D721Med (cell line): ENCODE measurements around the gene AMACR.

Experiments
- DNase-seq: peaks from one replicate; pipeline ENCODE4 v3.0.0; 2011; ENCODE audit warnings: low spot score; ENCODE audit not compliant: insufficient read length
- FAIRE-seq: peaks from 2 replicates; lab custom pipeline; 2011; peaks lifted over from hg19 to GRCh38; lab: Jason Lieb, UNC
- CTCF ChIP-seq: IDR thresholded peaks from 2 replicates; pipeline ENCODE4 v1.5.1; 2012; ENCODE audit warnings: mild to moderate bottlenecking, control low read depth; ENCODE audit not compliant: insufficient read depth; ENCODE audit errors: missing control alignments

The AMACR gene

GRCh38 chr5:33944543-33945132, 63.2 kb downstream of the AMACR start:
- no peak for FAIRE-seq
- TF ChIP-seq CTCF = no peak
- DNase-seq = no peak

DNA sequence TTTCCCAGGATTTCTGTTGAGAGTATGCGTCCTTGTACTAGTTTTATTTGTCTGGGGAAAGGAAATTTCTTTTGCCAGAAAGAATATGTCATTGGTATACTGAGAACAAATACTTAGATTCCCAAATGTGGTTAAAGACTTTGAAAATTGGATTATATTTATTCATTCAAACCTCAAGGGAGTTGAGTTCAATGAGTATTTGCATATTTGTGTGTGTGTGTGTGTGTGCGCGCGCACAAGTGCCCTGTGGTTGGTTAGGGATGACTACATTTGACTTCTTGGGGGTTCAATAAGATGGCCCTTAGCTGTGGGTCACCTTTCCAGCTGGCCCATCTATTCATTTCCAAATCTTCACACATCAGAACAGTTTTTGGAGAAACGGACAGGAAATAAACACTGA, 66.8 kb downstream of the AMACR start:
- TF ChIP-seq CTCF = no peak
- DNase-seq (no peak), FAIRE-seq (no peak)

DNA sequence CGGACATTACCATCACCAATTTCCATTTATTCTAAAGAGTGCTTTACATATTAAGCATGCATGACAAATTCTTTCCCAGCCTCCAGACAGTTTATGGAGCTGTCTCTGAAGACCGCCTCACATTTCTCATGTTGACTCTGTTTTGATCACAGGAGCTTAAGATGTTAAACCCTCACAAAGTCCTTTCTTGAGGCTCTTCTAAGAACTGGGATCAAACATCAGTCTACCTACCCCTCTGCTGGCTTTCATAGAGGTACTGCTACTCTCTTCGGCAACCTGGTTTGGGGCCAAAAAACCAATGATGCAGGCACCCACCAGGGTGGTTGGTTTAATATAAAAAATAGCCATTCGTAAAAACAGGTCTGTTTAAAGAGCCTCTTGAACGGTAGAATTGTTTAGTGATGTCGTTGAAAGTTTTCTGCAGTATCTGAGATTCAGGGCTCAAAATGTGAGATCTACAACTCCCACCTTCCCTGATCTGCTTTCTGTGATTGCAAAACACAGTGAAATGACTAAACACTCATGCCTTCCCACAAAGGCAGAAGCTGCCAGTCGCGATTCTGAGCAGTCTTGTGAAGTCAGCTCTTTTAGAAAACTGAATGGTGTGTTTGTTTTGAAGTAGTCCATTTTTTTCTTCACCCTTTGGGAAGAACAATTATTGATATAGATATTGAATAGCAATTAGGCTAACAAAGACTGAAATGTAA, 68.1 kb downstream of the AMACR start:
- TF ChIP-seq CTCF = no peak
- DNase-seq (no peak), FAIRE-seq (no peak)

GRCh38 chr5:33938881-33939280, 69.0 kb downstream of the AMACR start:
- TF ChIP-seq CTCF = no peak
- FAIRE-seq (no peak), DNase-seq (no peak)

GRCh38 chr5:33938507-33938796, 69.4 kb downstream of the AMACR start:
- FAIRE-seq (no peak), DNase-seq (no peak)
- no peak for TF ChIP-seq CTCF

GRCh38 chr5:33937707-33938506, 69.9 kb downstream of the AMACR start:
- DNase-seq (no peak), FAIRE-seq (no peak)
- TF ChIP-seq CTCF = no peak
